ENCODE measurements around the gene AIDA.

- TF ChIP-seq CTCF (IDR thresholded peaks at IDR 0.05) (no peak), REST (IDR thresholded peaks at IDR 0.05; ENCODE audit: insufficient read depth in 1 of 2, low read depth in 2 of 2, low read length in 1 of 2) (no peak), TCF7L2 (IDR thresholded peaks at IDR 0.05; ENCODE audit: low read depth, low read length) (no peak), SIN3A (IDR thresholded peaks at IDR 0.05; ENCODE audit: borderline replicate concordance, insufficient read depth, low read depth, low read length) (no peak), POLR2AphosphoS5 (IDR thresholded peaks at IDR 0.05; ENCODE audit: low read depth, low read length) (no peak)
Measured at GRCh38 chr1:222643606-222643937, 68.7 kb downstream of the AIDA start.

All from Panc1 (cell line).